HG03159 (cell line): ENCODE data around the gene PPP1R13B.

Experiments
- ATAC-seq: cut with Tn5 transposase; IDR thresholded peaks from one replicate; pipeline ENCODE4 v1.9.1; 2021; ENCODE audit warnings: mild to moderate bottlenecking, moderate library complexity; ENCODE audit not compliant: unreplicated experiment

Gene PPP1R13B

GRCh38 chr14:103732868-103733620 lies 114.3 kb downstream of the PPP1R13B start:
- no peak for ATAC-seq

- ATAC-seq: no peak
Measured at GRCh38 chr14:103731916-103732867, 115.2 kb downstream of the PPP1R13B start.

GRCh38 chr14:103731481-103731880 lies 115.9 kb downstream of the PPP1R13B start:
- no peak for ATAC-seq

GRCh38 chr14:103730490-103731035 lies 116.8 kb downstream of the PPP1R13B start:
- ATAC-seq: no peak

GRCh38 chr14:103729496-103730448 lies 117.6 kb downstream of the PPP1R13B start:
- ATAC-seq: no peak

- no peak for ATAC-seq
Measured at GRCh38 chr14:103728721-103729120, 118.7 kb downstream of the PPP1R13B start.

- no peak for ATAC-seq
Measured at GRCh38 chr14:103728141-103728540, 119.2 kb downstream of the PPP1R13B start.

GRCh38 chr14:103727313-103727980 lies 119.9 kb downstream of the PPP1R13B start:
- no peak for ATAC-seq

- no peak for ATAC-seq
Measured at GRCh38 chr14:103726474-103726873, 120.9 kb downstream of the PPP1R13B start.

- no peak for ATAC-seq
Measured at GRCh38 chr14:103725739-103726395, 121.5 kb downstream of the PPP1R13B start.

- ATAC-seq: no peak
Measured at GRCh38 chr14:103725001-103725682, 122.2 kb downstream of the PPP1R13B start.

GRCh38 chr14:103724116-103724515 lies 123.3 kb downstream of the PPP1R13B start:
- ATAC-seq: no peak

- ATAC-seq: no peak
Measured at GRCh38 chr14:103723748-103724081, 123.7 kb downstream of the PPP1R13B start.

GRCh38 chr14:103721334-103722120 lies 125.8 kb downstream of the PPP1R13B start:
- ATAC-seq: no peak

- ATAC-seq: no peak
Measured at GRCh38 chr14:103719751-103720150, 127.6 kb downstream of the PPP1R13B start.

GRCh38 chr14:103718572-103718971 lies 128.8 kb downstream of the PPP1R13B start:
- ATAC-seq: no peak

- ATAC-seq: no peak
Measured at GRCh38 chr14:103716899-103717411, 130.4 kb downstream of the PPP1R13B start.
